Caco-2 (cell line): Measurements from ENCODE around the gene GPR155. TPM values are rescaled to one million over a fixed set of nuclear protein-coding genes. Genes with fewer than 3 reads are reported as not detected.
"Not testable (repeated sequence)": the region's sequence is repeated elsewhere in the genome, so short reads cannot be mapped to it uniquely, and the experiment has no call there.

Source experiments
- BruUV-seq: library from RNA; stranded (reverse); fragments of 400-500 nt; replicated peaks from 2 replicates; lab custom pipeline; 2021; lab: Mats Ljungman, UMichigan
- CTCF ChIA-PET: fragments of 300-600 bp; sonication (Branson Sonifier 250); formaldehyde crosslinking; loops from one replicate; lab custom pipeline; 2022; ENCODE audit warnings: antibody characterized with exemption; lab: Charles Lee
- POLR2A ChIA-PET: fragments of 300-600 bp; sonication (Branson Sonifier 250); formaldehyde crosslinking; loops from one replicate; lab custom pipeline; 2022; ENCODE audit warnings: antibody characterized with exemption; lab: Charles Lee
- DNase-seq, 2 experiments: peaks; one replicate each; pipeline versions ENCODE4 v3.0.0 to v3.0.0-alpha.2; 2020 to 2022
- H3K27me3 ChIP-seq: replicated peaks from 2 replicates; pipeline ENCODE4 v1.6.0; 2011; ENCODE audit warnings: low read length; ENCODE audit not compliant: control insufficient read depth, insufficient read depth
- H3K36me3 ChIP-seq: 2 replicates; pipeline ENCODE4 v1.5.1; 2011; ENCODE audit warnings: low read length; ENCODE audit not compliant: control insufficient read depth, insufficient read depth
- H3K4me1 ChIP-seq: fragments of 250-450 bp; sonication (Bioruptor Pico); 2 replicates; pipeline ENCODE4 v1.5.1; 2020; ENCODE audit warnings: mild to moderate bottlenecking
- H3K4me3 ChIP-seq: 2 replicates; pipeline ENCODE4 v1.5.1; 2011; ENCODE audit warnings: low read depth, mild to moderate bottlenecking, control low read depth, low read length
- H3K9me3 ChIP-seq: fragments of 250-450 bp; sonication (Bioruptor Pico); 2 replicates; pipeline ENCODE4 v1.5.1; 2020; ENCODE audit warnings: mild to moderate bottlenecking, moderate library complexity
- H3K27ac Mint-ChIP-seq: one replicate; pipeline ENCODE4 v1.8.0; 2022; ENCODE audit warnings: mixed read lengths; ENCODE audit not compliant: unreplicated experiment
- H3K27me3 Mint-ChIP-seq: one replicate; pipeline ENCODE4 v1.8.0; 2022; ENCODE audit warnings: mixed read lengths; ENCODE audit not compliant: insufficient read depth, unreplicated experiment
- H3K36me3 Mint-ChIP-seq: one replicate; pipeline ENCODE4 v1.8.0; 2022; ENCODE audit warnings: mild to moderate bottlenecking, mixed read lengths; ENCODE audit not compliant: insufficient read depth, unreplicated experiment
- H3K4me1 Mint-ChIP-seq: one replicate; pipeline ENCODE4 v1.8.0; 2022; ENCODE audit warnings: low read depth, mixed read lengths; ENCODE audit not compliant: unreplicated experiment
- H3K4me3 Mint-ChIP-seq: one replicate; pipeline ENCODE4 v1.8.0; 2022; ENCODE audit warnings: mild to moderate bottlenecking, moderate library complexity, mixed read lengths; ENCODE audit not compliant: unreplicated experiment
- H3K9me3 Mint-ChIP-seq: one replicate; pipeline ENCODE4 v1.8.0; 2022; ENCODE audit warnings: mixed read lengths; ENCODE audit not compliant: unreplicated experiment
- CTCF ChIP-seq, 2 experiments: fragments of 200-600 bp in 1 of 2; IDR thresholded peaks; 1 replicate in 1 of 2; 2 replicates in 1 of 2; pipeline versions ENCODE4 v1.5.1 to v1.8.0; 2011 to 2022; ENCODE audit warnings: antibody characterized with exemption in 1 of 2, control low read depth in 1 of 2, inconsistent platforms in 1 of 2, low read depth in 1 of 2, low read length in 1 of 2, mild to moderate bottlenecking in 1 of 2, moderate library complexity in 1 of 2; ENCODE audit not compliant: insufficient read depth in 1 of 2, severe bottlenecking in 1 of 2, unreplicated experiment in 1 of 2
- intact Hi-C: fragments of 100-400 bp; cut with micrococcal nuclease; formaldehyde crosslinking; loops from one replicate; pipeline ENCODE4 v1.10.0; 2022; ENCODE audit not compliant: unreplicated experiment
- total RNA-seq: library from RNA; stranded (reverse); gene quantifications from 2 replicates; pipeline ENCODE4 v1.2.3, GENCODE V29; 2022

Gene GPR155
- total RNA-seq, 1 experiment from 2014 or later, result 1.0 TPM

GRCh38 chr2:174392706-174393105 lies 94.1 kb downstream of the GPR155 start:
- no peaks in the 10 kb centered on the region for H3K27me3 ChIP-seq
- no peaks in the 10 kb centered on the region for H3K4me1 ChIP-seq
- no peak overlapping the region for H3K27ac Mint-ChIP-seq
- no peak for DNase-seq
- no peak overlapping the region for H3K4me3 Mint-ChIP-seq
- intact Hi-C loops, result no loop called here
- CTCF ChIA-PET, result no interaction called here
- H3K4me3 ChIP-seq, result no peak overlapping the region
- H3K27me3 Mint-ChIP-seq, result no peaks in the 10 kb centered on the region
- H3K9me3 ChIP-seq, result no peaks in the 10 kb centered on the region
- no TSS peak for BruUV-seq
- H3K36me3 Mint-ChIP-seq, result peaks cover 10% of the 10 kb centered on the region
- POLR2A ChIA-PET, result no interaction called here
- H3K9me3 Mint-ChIP-seq, result no peaks in the 10 kb centered on the region
- H3K4me1 Mint-ChIP-seq, result no peaks in the 10 kb centered on the region
- no peak for TF ChIP-seq CTCF (IDR thresholded peaks at IDR 0.05; ENCODE audit: insufficient read depth in 1 of 2, low read depth in 1 of 2, low read length in 1 of 2, severe bottlenecking in 1 of 2, unreplicated experiment in 1 of 2)
- H3K36me3 ChIP-seq, result no peaks in the 10 kb centered on the region

- H3K4me3 Mint-ChIP-seq, H3K9me3 Mint-ChIP-seq, BruUV-seq, intact Hi-C loops, CTCF ChIA-PET, H3K36me3 ChIP-seq, H3K4me1 ChIP-seq, H3K9me3 ChIP-seq, H3K27me3 ChIP-seq, H3K27me3 Mint-ChIP-seq, H3K27ac Mint-ChIP-seq, H3K4me3 ChIP-seq, H3K4me1 Mint-ChIP-seq, POLR2A ChIA-PET, DNase-seq: not testable (repeated sequence)
- peaks cover 12% of the 10 kb centered on the region for H3K36me3 Mint-ChIP-seq
These were observed 96.5 kb downstream of the GPR155 start for GRCh38 chr2:174390303-174390702.

GRCh38 chr2:174389542-174389941 lies 97.3 kb downstream of the GPR155 start:
- intact Hi-C loops, result no loop called here
- no peaks in the 10 kb centered on the region for H3K27me3 Mint-ChIP-seq
- no peaks in the 10 kb centered on the region for H3K27me3 ChIP-seq
- no TSS peak for BruUV-seq
- POLR2A ChIA-PET, result no interaction called here
- no peaks in the 10 kb centered on the region for H3K9me3 Mint-ChIP-seq
- no peak for DNase-seq
- H3K4me1 Mint-ChIP-seq, result no peaks in the 10 kb centered on the region
- H3K9me3 ChIP-seq, result no peaks in the 10 kb centered on the region
- no peak overlapping the region for H3K4me3 ChIP-seq
- H3K4me1 ChIP-seq, result no peaks in the 10 kb centered on the region
- peaks cover 19% of the 10 kb centered on the region for H3K36me3 Mint-ChIP-seq
- no peak for TF ChIP-seq CTCF (IDR thresholded peaks at IDR 0.05; ENCODE audit: insufficient read depth in 1 of 2, low read depth in 1 of 2, low read length in 1 of 2, severe bottlenecking in 1 of 2, unreplicated experiment in 1 of 2)
- CTCF ChIA-PET, result no interaction called here
- H3K4me3 Mint-ChIP-seq, result no peak overlapping the region
- H3K27ac Mint-ChIP-seq, result no peak overlapping the region
- peaks cover 2% of the 10 kb centered on the region; the same call in 1 of the 2 replicates for H3K36me3 ChIP-seq

GRCh38 chr2:174388706-174389105 lies 98.1 kb downstream of the GPR155 start:
- BruUV-seq, H3K4me1 Mint-ChIP-seq, H3K4me3 Mint-ChIP-seq, H3K4me1 ChIP-seq, H3K4me3 ChIP-seq, DNase-seq, H3K27ac Mint-ChIP-seq, H3K36me3 ChIP-seq, H3K9me3 Mint-ChIP-seq, H3K27me3 ChIP-seq, intact Hi-C loops, CTCF ChIA-PET, H3K9me3 ChIP-seq, H3K27me3 Mint-ChIP-seq, POLR2A ChIA-PET: not testable (repeated sequence)
- peaks cover 19% of the 10 kb centered on the region for H3K36me3 Mint-ChIP-seq
